Fibroblast of lung (primary cell): ENCODE measurements around the gene VTI1B.

ENCODE experiments used
- CTCF ChIP-seq, 2 donors: IDR thresholded peaks in 1 of 2; conservative IDR thresholded peaks in 1 of 2; 1 replicate in 1 of 2; 2 replicates in 1 of 2; pipeline ENCODE4 v1.5.1; 2011 to 2012; ENCODE audit warnings: low read length in 2 of 2, control low read depth in 1 of 2, inconsistent platforms in 1 of 2, low read depth in 1 of 2, mild to moderate bottlenecking in 1 of 2
- EZH2 ChIP-seq: IDR thresholded peaks from 2 replicates; pipeline ENCODE4 v1.5.1; 2012; ENCODE audit warnings: low read length, control low read depth, mild to moderate bottlenecking; ENCODE audit errors: missing control alignments

DNA sequence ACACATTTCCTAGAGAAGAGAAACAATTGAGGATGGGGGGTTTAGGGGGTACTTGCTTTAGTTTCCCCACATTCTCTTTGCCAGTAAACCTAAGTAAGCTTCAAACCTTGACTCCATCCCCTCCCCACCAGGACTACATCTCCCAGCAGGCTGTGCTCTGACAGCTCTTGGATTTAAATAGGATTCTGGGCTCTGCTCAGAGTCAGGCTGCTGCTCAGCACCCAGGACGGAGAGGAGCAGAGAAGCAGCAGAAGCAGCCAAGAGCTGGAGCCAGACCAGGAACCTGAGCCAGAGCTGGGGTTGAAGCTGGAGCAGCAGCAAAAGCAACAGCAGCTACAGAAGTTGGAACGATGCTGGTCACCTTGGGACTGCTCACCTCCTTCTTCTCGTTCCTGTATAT is 47.9 kb upstream of the VTI1B start:
- TF ChIP-seq CTCF (conservative IDR thresholded peaks at IDR 0.05 in 1 of 2, IDR thresholded peaks at IDR 0.05 in 1 of 2; ENCODE audit: low read depth in 1 of 2, low read length in 2 of 2), result no peak
- TF ChIP-seq EZH2, result no peak
